HEK293T (cell line): ENCODE results near the gene FGR.

Experiments
- ARNT ChIP-seq: fragments of 450-650 bp; IDR thresholded peaks from 2 replicates; pipeline ENCODE4 v1.6.1; 2017; ENCODE audit warnings: mild to moderate bottlenecking
- BHLHE40 ChIP-seq: fragments of 450-650 bp; IDR thresholded peaks from 2 replicates; pipeline ENCODE4 v1.6.1; 2016; ENCODE audit warnings: mild to moderate bottlenecking, moderate library complexity, borderline replicate concordance
- CTBP1 ChIP-seq: fragments of 450-650 bp; IDR thresholded peaks from 2 replicates; pipeline ENCODE4 v1.6.1; 2016; ENCODE audit warnings: borderline replicate concordance
- ELF4 ChIP-seq: fragments of 450-650 bp; IDR thresholded peaks from 2 replicates; pipeline ENCODE4 v1.6.1; 2017; ENCODE audit warnings: antibody characterized with exemption
- FOXA1 ChIP-seq: fragments of 450-650 bp; IDR thresholded peaks from 2 replicates; pipeline ENCODE4 v1.6.1; 2016; ENCODE audit warnings: mild to moderate bottlenecking
- FOXK2 ChIP-seq: fragments of 450-650 bp; IDR thresholded peaks from 2 replicates; pipeline ENCODE4 v1.6.1; 2016; ENCODE audit warnings: mild to moderate bottlenecking
- FOXM1 ChIP-seq: fragments of 450-650 bp; IDR thresholded peaks from 2 replicates; pipeline ENCODE4 v1.6.1; 2017; ENCODE audit warnings: mild to moderate bottlenecking, borderline replicate concordance
- LEF1 ChIP-seq: fragments of 450-650 bp; IDR thresholded peaks from 2 replicates; pipeline ENCODE4 v1.6.1; 2017; ENCODE audit warnings: mild to moderate bottlenecking, borderline replicate concordance
- SP1 ChIP-seq: fragments of 450-650 bp; IDR thresholded peaks from 2 replicates; pipeline ENCODE4 v1.6.1; 2017

DNA sequence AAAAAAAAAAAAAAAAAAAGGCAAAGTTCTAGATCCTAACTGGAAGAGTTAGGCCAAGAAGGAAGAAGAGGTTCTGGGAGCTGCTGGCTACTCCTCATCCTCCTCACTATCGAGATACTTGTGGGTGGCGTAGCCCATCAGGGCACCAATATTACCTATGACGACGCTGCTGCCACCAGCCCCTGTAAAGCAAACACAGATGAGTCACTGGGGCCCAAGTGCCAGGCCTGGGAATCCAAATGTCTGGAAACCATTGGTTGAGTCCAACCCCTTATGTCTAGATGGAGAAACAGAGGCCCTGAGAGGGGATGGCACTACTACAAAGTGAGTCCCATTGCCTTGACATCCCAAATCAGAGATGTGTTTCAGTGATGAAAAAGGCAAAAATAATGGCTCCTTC, 31.3 kb upstream of the FGR start:
- TF ChIP-seq CTBP1 = no peak
- no peak for TF ChIP-seq SP1
- no peak for TF ChIP-seq ELF4
- no peak for TF ChIP-seq BHLHE40
- no peak for TF ChIP-seq FOXK2
- TF ChIP-seq LEF1 = no peak
- TF ChIP-seq FOXM1 = no peak
- no peak for TF ChIP-seq ARNT
- TF ChIP-seq FOXA1 = no peak
